GM18502 (cell line): ENCODE results near the gene RBM26.

Experiments used
- ATAC-seq: cut with Tn5 transposase; IDR thresholded peaks from one replicate; pipeline ENCODE4 v1.9.1; 2021; ENCODE audit warnings: mild to moderate bottlenecking; ENCODE audit not compliant: unreplicated experiment, poor library complexity

The RBM26 gene

DNA sequence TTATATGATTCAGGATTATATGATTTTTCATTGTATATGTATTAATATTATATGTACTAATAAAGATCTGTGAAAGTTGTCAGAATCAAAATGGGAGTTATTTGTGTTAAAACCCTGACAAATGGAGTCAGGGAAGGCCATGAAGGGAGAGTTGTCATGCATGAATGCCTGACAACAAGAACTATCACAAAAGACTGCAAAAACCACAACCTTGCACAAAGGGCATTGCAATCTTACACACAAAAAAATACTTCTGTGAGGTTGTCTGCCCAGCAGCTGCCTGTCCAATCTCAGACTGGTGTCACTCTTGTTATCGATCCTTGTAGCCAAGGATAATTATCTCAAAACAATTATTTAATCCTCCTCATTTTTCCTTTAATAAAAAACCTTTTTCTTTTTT lies 21.2 kb upstream of the RBM26 start:
- no peak for ATAC-seq

- peak; percentile 81 for ATAC-seq
Measured at GRCh38 chr13:79423801-79424642, 18.0 kb upstream of the RBM26 start.

GRCh38 chr13:79423340-79423739 lies 17.3 kb upstream of the RBM26 start:
- ATAC-seq = no peak

- no peak for ATAC-seq
Measured at GRCh38 chr13:79419365-79419764, 13.3 kb upstream of the RBM26 start.

- ATAC-seq = no peak
Measured at GRCh38 chr13:79417741-79418140, 11.7 kb upstream of the RBM26 start.

DNA sequence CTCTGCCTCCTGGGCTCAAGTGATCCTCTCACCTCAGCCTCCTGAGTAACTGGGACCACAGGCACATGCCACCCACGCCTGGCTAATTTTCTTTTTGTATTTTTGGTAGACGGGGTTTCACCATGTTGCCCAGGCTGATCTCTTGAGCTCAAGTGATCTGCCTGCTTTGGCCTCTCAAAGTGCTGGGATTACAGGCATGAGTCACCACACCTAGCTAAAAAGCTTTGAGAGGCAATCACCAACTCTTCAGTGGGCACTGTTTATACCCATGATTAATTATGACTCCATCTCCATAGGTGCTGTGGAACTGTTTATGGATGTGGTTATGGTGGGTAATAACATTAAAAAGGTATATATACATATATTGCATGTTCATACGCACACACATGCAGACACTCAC lies 7.5 kb upstream of the RBM26 start:
- no peak for ATAC-seq

DNA sequence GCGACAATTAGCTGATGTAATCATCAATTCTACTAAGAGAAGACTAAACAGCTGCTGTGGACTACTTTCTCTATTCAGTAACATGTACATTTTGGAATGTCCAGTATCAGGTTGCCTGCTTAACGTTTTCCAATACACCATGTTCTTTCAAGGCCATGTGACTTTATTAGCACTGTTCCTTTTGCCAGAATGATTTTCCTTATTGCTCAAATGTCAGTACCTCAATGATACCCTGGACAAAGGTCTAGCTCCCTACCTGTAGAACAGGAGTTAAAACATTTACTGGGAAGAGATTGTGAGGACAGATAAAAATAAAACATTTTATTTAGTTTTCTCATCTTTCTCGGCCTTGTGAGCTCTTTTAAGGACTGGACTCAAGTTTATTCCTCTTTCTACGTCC lies 3.8 kb upstream of the RBM26 start:
- ATAC-seq = no peak

GRCh38 chr13:79407349-79407979 lies 1.4 kb upstream of the RBM26 start:
- ATAC-seq = no peak

DNA sequence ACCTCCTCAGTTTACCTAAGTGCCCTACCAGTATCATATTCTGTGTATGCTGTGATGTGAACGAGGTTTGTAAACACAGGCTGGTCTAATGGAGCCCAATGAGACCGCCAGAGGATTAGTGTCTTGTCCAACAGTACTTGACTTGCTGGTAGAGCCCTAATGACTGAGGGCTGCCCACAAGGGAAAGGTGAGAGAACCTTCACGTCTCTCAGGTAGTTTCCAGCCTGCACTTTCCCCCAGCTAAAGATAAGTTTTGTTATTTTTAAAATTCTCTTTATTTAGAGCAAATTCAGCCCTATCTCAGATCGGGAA lies 498 bp upstream of the RBM26 start:
- peak; percentile 33 for ATAC-seq

GRCh38 chr13:79405501-79405830 lies 589 bp downstream of the RBM26 start:
- peak; percentile 37 for ATAC-seq

GRCh38 chr13:79404985-79405384 lies 1.1 kb downstream of the RBM26 start:
- ATAC-seq = no peak

GRCh38 chr13:79404361-79404760 lies 1.7 kb downstream of the RBM26 start:
- ATAC-seq = no peak

GRCh38 chr13:79403113-79403512 lies 2.9 kb downstream of the RBM26 start:
- no peak for ATAC-seq

DNA sequence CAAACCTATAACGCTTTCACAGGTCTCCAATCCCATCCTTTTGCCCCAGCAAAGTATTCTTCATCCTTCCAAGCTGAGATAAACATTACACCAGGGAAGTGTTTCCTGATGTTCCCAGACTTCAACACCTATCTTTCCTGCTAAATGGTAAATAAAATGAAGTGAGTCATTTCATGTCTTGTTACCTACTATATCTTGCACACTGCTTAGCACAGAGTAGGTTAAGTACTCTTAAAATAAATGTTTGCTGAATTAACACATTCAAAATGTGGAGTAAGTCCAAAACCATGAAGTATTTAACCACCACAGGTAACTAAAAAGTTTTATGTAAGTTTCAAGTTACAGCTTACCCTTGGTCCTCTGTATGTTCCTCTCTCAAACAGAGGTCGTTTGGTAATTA lies 3.4 kb downstream of the RBM26 start:
- no peak for ATAC-seq

DNA sequence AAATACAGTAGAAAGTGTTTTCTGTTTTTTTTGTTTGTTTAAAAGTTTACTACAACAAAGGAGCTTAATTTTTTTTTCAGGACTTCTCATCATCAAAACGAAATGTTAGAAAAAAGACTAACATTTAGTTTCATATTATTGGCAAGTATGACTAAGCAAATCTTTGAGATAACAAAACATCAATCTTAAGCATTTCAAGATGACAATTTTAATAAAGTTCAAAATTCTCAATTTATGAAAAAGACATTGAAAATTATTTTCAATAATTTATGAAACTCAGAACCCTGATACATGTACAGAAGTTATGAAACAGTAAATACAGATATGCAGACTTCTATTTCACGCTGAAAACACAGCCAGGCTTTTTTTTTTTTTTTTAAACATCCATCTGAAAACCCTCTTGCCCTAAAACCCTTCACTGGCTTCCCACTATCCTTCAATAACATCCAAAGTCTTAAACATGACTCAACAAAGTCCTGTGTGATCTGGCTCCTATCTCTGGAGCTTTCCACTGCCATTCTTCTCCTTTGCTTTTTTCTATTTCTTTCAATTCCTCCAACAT lies 3.9 kb downstream of the RBM26 start:
- ATAC-seq = no peak

- ATAC-seq = peak; percentile 51
Measured at GRCh38 chr13:79401259-79402070, 4.6 kb downstream of the RBM26 start.

DNA sequence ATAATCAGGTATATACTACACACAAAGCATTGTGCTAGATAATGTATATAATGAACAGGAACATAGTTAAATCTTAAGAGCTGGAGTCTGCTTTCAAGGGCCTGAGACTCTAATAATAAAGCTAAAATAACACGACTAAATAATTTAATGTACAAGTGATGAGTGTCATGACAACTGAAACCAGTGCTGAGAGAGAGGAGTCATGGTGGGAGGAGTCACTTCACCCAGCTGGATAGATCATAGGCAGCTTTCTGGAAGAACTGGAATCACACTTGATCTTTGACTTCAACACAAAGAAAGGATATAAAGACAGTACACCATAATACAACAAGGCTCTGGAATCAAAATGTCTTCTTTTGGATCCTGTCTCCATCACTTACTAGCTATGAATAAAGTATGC lies 7.1 kb downstream of the RBM26 start:
- no peak for ATAC-seq

GRCh38 chr13:79398127-79398526 lies 7.9 kb downstream of the RBM26 start:
- no peak for ATAC-seq

GRCh38 chr13:79395881-79396280 lies 10.2 kb downstream of the RBM26 start:
- ATAC-seq = no peak

GRCh38 chr13:79393564-79394249 lies 12.3 kb downstream of the RBM26 start:
- ATAC-seq = peak; percentile 56
